Endothelial cell (in vitro differentiated cells): Measurements from ENCODE around the gene CASZ1. TPM values are rescaled to one million over a fixed set of nuclear protein-coding genes. Genes with fewer than 3 reads are reported as not detected.

ENCODE experiments used
- DNase-seq: peaks from one replicate; pipeline ENCODE4 v3.0.0; 2021; ENCODE audit warnings: low spot score
- H3K27ac Mint-ChIP-seq: one replicate; pipeline ENCODE4 v1.8.0; 2021; ENCODE audit warnings: mixed read lengths, inconsistent platforms; ENCODE audit not compliant: unreplicated experiment
- H3K27me3 Mint-ChIP-seq: one replicate; pipeline ENCODE4 v1.8.0; 2021; ENCODE audit warnings: mild to moderate bottlenecking, moderate library complexity, mixed read lengths, inconsistent platforms; ENCODE audit not compliant: unreplicated experiment
- H3K36me3 Mint-ChIP-seq: one replicate; pipeline ENCODE4 v1.8.0; 2021; ENCODE audit warnings: mild to moderate bottlenecking, low read depth, mixed read lengths, inconsistent platforms; ENCODE audit not compliant: unreplicated experiment
- H3K4me1 Mint-ChIP-seq: one replicate; pipeline ENCODE4 v1.8.0; 2021; ENCODE audit warnings: mild to moderate bottlenecking, mixed read lengths, inconsistent platforms; ENCODE audit not compliant: unreplicated experiment
- H3K4me3 Mint-ChIP-seq: one replicate; pipeline ENCODE4 v1.8.0; 2021; ENCODE audit warnings: mild to moderate bottlenecking, mixed read lengths, inconsistent platforms; ENCODE audit not compliant: unreplicated experiment
- H3K9me3 Mint-ChIP-seq: one replicate; pipeline ENCODE4 v1.8.0; 2021; ENCODE audit warnings: mixed read lengths, inconsistent platforms; ENCODE audit not compliant: unreplicated experiment
- total RNA-seq: library from RNA; stranded (reverse); fragmentation: NEBNext Ultra II Directional; extraction: Animal tissue kit (Norgen Biotek cat#: 25700); gene quantifications from one replicate; pipeline ENCODE4 v1.2.1, GENCODE V29; 2021; ENCODE audit not compliant: unreplicated experiment
- TF ChIP-seq, protein P1 (sequence below): fragments of 200-600 bp; sonication (generic); IDR thresholded peaks from one replicate; pipeline ENCODE4 v1.5.0; 2021; ENCODE audit warnings: antibody characterized with exemption; ENCODE audit not compliant: unreplicated experiment

The CASZ1 gene
- total RNA-seq, 1 donor from 2014 or later = 6.3 TPM

DNA sequence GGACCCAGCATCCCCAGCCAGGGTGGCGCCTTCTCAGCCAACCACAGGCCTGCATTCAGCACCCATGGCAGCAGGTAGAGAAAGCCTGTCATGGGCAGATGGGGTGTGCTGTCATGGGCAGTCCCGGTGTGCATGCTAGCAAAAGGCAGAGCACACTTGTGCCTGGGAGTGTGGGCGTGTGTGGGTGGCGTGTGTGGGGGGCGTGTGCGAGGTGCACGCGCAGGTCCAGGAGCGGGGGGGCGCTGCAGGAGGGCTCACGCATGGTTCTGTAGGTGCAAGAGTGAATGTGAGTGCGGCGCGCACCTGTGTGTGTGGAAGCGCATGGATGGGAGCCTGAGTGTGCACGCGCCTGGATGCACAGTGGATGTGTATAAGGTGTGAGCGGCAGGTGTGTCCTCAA is 137.2 kb downstream of the CASZ1 start:
- H3K9me3 Mint-ChIP-seq = no peaks in the 10 kb centered on the region
- DNase-seq = no peak
- H3K4me3 Mint-ChIP-seq = no peak overlapping the region
- H3K27me3 Mint-ChIP-seq = peaks cover 9% of the 10 kb centered on the region
- TF ChIP-seq, protein P1, sequence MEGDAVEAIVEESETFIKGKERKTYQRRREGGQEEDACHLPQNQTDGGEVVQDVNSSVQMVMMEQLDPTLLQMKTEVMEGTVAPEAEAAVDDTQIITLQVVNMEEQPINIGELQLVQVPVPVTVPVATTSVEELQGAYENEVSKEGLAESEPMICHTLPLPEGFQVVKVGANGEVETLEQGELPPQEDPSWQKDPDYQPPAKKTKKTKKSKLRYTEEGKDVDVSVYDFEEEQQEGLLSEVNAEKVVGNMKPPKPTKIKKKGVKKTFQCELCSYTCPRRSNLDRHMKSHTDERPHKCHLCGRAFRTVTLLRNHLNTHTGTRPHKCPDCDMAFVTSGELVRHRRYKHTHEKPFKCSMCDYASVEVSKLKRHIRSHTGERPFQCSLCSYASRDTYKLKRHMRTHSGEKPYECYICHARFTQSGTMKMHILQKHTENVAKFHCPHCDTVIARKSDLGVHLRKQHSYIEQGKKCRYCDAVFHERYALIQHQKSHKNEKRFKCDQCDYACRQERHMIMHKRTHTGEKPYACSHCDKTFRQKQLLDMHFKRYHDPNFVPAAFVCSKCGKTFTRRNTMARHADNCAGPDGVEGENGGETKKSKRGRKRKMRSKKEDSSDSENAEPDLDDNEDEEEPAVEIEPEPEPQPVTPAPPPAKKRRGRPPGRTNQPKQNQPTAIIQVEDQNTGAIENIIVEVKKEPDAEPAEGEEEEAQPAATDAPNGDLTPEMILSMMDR = no peak
- no peaks in the 10 kb centered on the region for H3K36me3 Mint-ChIP-seq
- peaks cover 2% of the 10 kb centered on the region for H3K4me1 Mint-ChIP-seq
- no peak overlapping the region for H3K27ac Mint-ChIP-seq

- Mint-ChIP-seq H3K4me3 (no peak overlapping the region), H3K27ac (no peak overlapping the region), H3K9me3 (no peaks in the 10 kb centered on the region), H3K4me1 (no peaks in the 10 kb centered on the region), H3K36me3 (no peaks in the 10 kb centered on the region), H3K27me3 (peaks cover 15% of the 10 kb centered on the region)
- TF ChIP-seq, protein P1 = no peak
- no peak for DNase-seq
Observed at GRCh38 chr1:10658396-10659066, 137.9 kb downstream of the CASZ1 start.

GRCh38 chr1:10657088-10657847 is 139.2 kb downstream of the CASZ1 start:
- H3K27ac Mint-ChIP-seq = no peak overlapping the region
- H3K4me3 Mint-ChIP-seq = no peak overlapping the region
- TF ChIP-seq, protein P1 = no peak
- no peaks in the 10 kb centered on the region for H3K9me3 Mint-ChIP-seq
- peaks cover 15% of the 10 kb centered on the region for H3K27me3 Mint-ChIP-seq
- no peak for DNase-seq
- H3K4me1 Mint-ChIP-seq = no peaks in the 10 kb centered on the region
- H3K36me3 Mint-ChIP-seq = no peaks in the 10 kb centered on the region

DNA sequence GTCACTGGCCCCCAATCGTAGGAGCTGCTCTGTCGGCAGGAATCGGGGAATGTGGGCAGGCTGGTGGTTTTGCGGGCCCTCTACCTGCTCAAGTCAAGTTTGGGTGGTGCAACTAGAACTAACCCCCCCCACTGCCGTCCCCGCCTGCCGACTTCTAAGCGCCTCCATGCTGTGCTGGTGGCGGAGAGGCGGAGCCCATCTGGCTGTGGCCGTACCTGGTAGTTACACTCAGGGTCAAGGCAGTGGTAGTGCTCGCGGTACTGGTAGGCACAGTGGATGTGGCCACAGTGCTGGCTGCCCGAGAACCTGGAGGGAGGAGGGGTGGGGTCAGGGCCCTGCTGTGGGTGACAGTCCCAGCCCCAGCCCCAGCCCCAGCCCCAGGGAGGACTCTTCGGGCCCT is 140.0 kb downstream of the CASZ1 start:
- Mint-ChIP-seq H3K4me3 (no peak overlapping the region), H3K9me3 (no peaks in the 10 kb centered on the region), H3K4me1 (no peaks in the 10 kb centered on the region), H3K36me3 (no peaks in the 10 kb centered on the region), H3K27me3 (peaks cover 15% of the 10 kb centered on the region), H3K27ac (no peak overlapping the region)
- no peak for DNase-seq
- TF ChIP-seq, protein P1 = no peak

DNA sequence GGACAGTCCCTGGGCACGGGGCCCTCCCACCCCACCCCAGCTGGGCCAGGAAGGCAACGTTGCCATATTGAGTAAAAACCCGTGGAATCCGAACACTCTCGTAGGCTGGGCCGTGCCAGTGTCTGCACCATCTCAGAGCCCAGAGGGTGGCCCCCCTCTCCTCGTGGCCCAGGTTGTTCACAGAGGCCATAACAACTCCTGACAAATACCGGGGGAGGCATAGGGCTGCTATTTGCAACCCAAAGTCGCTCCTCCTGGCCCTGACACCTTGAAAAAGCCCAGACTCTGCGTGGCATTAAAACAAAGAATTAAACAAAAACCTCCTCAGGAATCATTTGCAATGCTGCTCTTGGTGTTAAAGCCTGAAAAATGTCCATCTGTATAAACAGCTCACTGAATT is 141.4 kb downstream of the CASZ1 start:
- Mint-ChIP-seq H3K27ac (no peak overlapping the region), H3K4me1 (no peaks in the 10 kb centered on the region), H3K36me3 (no peaks in the 10 kb centered on the region), H3K27me3 (peaks cover 15% of the 10 kb centered on the region), H3K9me3 (no peaks in the 10 kb centered on the region), H3K4me3 (no peak overlapping the region)
- TF ChIP-seq, protein P1 = no peak
- no peak for DNase-seq
